Neural cell (in vitro differentiated cells): ENCODE measurements around the gene RUNX1. TPM values are rescaled to one million over a fixed set of nuclear protein-coding genes. Genes with fewer than 3 reads are reported as not detected.

Experiments
- H2AFZ ChIP-seq: fragments of 200-600, 300-800 bp; sonication (generic), shearing (Covaris generic); 2 replicates; pipeline ENCODE4 v1.6.0; 2014; ENCODE audit warnings: low read depth, mild to moderate bottlenecking, antibody characterized with exemption, low read length, moderate library complexity
- H3F3A ChIP-seq: fragments of 200-600 bp; shearing (Covaris generic); 2 replicates; pipeline ENCODE4 v1.6.1; 2016; ENCODE audit warnings: mild to moderate bottlenecking, moderate library complexity, mixed read lengths, antibody characterized with exemption, low read length; ENCODE audit not compliant: insufficient read depth, poor library complexity, severe bottlenecking
- H3K27ac ChIP-seq: fragments of 200-600, 300-800 bp; sonication (generic), shearing (Covaris generic); 2 replicates; pipeline ENCODE4 v1.5.1; 2014; ENCODE audit warnings: mild to moderate bottlenecking, low read length, moderate library complexity
- H3K27me3 ChIP-seq: fragments of 300-800, 200-600 bp; sonication (generic), shearing (Covaris generic); 2 replicates; pipeline ENCODE4 v1.6.0; 2014; ENCODE audit warnings: mild to moderate bottlenecking, low read depth, low read length, moderate library complexity; ENCODE audit not compliant: insufficient read depth
- H3K36me3 ChIP-seq: fragments of 300-800, 200-600 bp; sonication (generic), shearing (Covaris generic); 2 replicates; pipeline ENCODE4 v1.5.1; 2014; ENCODE audit warnings: mild to moderate bottlenecking, antibody characterized with exemption, low read length, moderate library complexity; ENCODE audit not compliant: insufficient read depth
- H3K4me2 ChIP-seq: fragments of 300-800, 200-600 bp; sonication (generic), shearing (Covaris generic); 2 replicates; pipeline ENCODE4 v1.6.0; 2014; ENCODE audit warnings: mild to moderate bottlenecking, low read length
- H3K4me3 ChIP-seq: fragments of 300-800, 200-600 bp; sonication (generic), shearing (Covaris generic); 2 replicates; pipeline ENCODE4 v1.5.1; 2014; ENCODE audit warnings: mild to moderate bottlenecking, low read length, moderate library complexity
- H3K79me2 ChIP-seq: fragments of 200-600 bp; shearing (Covaris generic); replicated peaks from 2 replicates; pipeline ENCODE4 v1.6.0; 2014; ENCODE audit warnings: mild to moderate bottlenecking, low read length, moderate library complexity; ENCODE audit not compliant: insufficient read depth
- H3K9ac ChIP-seq: fragments of 300-800, 200-600 bp; sonication (generic), shearing (Covaris generic); 2 replicates; pipeline ENCODE4 v1.6.1; 2016; ENCODE audit warnings: mild to moderate bottlenecking, low read length, mixed read lengths
- H3K9me2 ChIP-seq: fragments of 200-600 bp; shearing (Covaris generic); 2 replicates; pipeline ENCODE4 v1.6.1; 2016; ENCODE audit warnings: mild to moderate bottlenecking, low read length, mixed read lengths; ENCODE audit not compliant: insufficient read depth
- H3K9me3 ChIP-seq: fragments of 200-600, 300-800 bp; sonication (generic), shearing (Covaris generic); 2 replicates; pipeline ENCODE4 v1.6.1; 2016; ENCODE audit warnings: mild to moderate bottlenecking, mixed run types, low read length, moderate library complexity, mixed read lengths
- H4K20me1 ChIP-seq: fragments of 200-600 bp; shearing (Covaris generic); 2 replicates; pipeline ENCODE4 v1.6.1; 2016; ENCODE audit warnings: mild to moderate bottlenecking, mixed run types; ENCODE audit not compliant: insufficient read depth
- EP300 ChIP-seq: fragments of 450-650 bp; conservative IDR thresholded peaks from 2 replicates; pipeline ENCODE4 v1.6.1; 2014; ENCODE audit warnings: antibody characterized with exemption, mild to moderate bottlenecking, moderate library complexity; ENCODE audit not compliant: poor library complexity, severe bottlenecking
- EZH2 ChIP-seq: fragments of 200-600, 300-800 bp; shearing (Covaris generic), sonication (generic); IDR thresholded peaks from 2 replicates; pipeline ENCODE4 v1.6.1; 2014; ENCODE audit warnings: antibody characterized with exemption, low read length, borderline replicate concordance, mild to moderate bottlenecking; ENCODE audit not compliant: insufficient read depth, poor library complexity, severe bottlenecking
- MXI1 ChIP-seq: fragments of 450-650 bp; conservative IDR thresholded peaks from 2 replicates; pipeline ENCODE4 v1.6.1; 2014; ENCODE audit warnings: antibody characterized with exemption, mild to moderate bottlenecking; ENCODE audit not compliant: poor library complexity, severe bottlenecking
- POLR2AphosphoS5 ChIP-seq: IDR thresholded peaks from 2 replicates; pipeline ENCODE4 v1.6.1; 2012
- RAD21 ChIP-seq: fragments of 450-650 bp; conservative IDR thresholded peaks from 2 replicates; pipeline ENCODE4 v1.6.1; 2014; ENCODE audit warnings: antibody characterized with exemption, mild to moderate bottlenecking, moderate library complexity
- REST ChIP-seq: IDR thresholded peaks from 2 replicates; pipeline ENCODE4 v1.6.1; 2012; ENCODE audit warnings: borderline replicate concordance
- SMC3 ChIP-seq: fragments of 450-650 bp; conservative IDR thresholded peaks from 2 replicates; pipeline ENCODE4 v1.6.1; 2014; ENCODE audit warnings: antibody characterized with exemption, mild to moderate bottlenecking, moderate library complexity; ENCODE audit not compliant: poor library complexity
- TAF1 ChIP-seq: IDR thresholded peaks from 2 replicates; pipeline ENCODE4 v1.6.1; 2012; ENCODE audit warnings: low read depth
- polyA plus RNA-seq: library from polyadenylated mRNA; depleted of rRNA; stranded (reverse); fragments of >200 nt; gene quantifications from 2 replicates; pipeline ENCODE4 v1.2.3, GENCODE V29; 2014
- TF ChIP-seq, protein P1 (sequence below): fragments of 450-650 bp; IDR thresholded peaks from 2 replicates; pipeline ENCODE4 v1.5.1; 2014; ENCODE audit warnings: antibody characterized with exemption, mild to moderate bottlenecking, moderate library complexity; ENCODE audit not compliant: poor library complexity, severe bottlenecking

Gene RUNX1
- polyA plus RNA-seq, 1 donor from 2014 or later: not detected

DNA sequence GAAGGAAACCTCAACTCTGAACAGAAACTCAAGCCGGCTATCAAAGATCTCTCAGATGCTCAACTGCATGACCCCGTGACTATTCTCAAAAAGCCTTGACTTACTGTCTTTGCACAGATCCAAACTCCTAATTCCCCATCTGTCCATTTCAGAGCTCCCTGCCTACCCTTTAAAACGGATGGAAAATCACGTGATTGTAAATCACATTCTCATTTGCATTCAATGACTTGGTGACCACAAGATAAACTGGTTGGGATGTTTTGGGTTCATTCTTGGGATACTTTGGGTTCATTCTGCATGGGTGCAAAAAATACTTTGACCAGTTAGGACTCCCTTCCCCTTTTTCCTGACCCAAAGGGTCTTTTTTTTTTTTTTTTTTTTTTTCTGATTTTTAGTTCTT lies 41.3 kb upstream of the RUNX1 start:
- Histone ChIP-seq H3K9ac (no peak overlapping the region), H3K4me2 (no peak overlapping the region), H3K4me3 (no peak overlapping the region), H3K9me2 (no peaks in the 10 kb centered on the region), H2AFZ (no peak overlapping the region), H3K27me3 (no peaks in the 10 kb centered on the region), H3K79me2 (no peaks in the 10 kb centered on the region), H3F3A (no peaks in the 10 kb centered on the region), H3K27ac (no peak overlapping the region), H3K9me3 (no peaks in the 10 kb centered on the region), H3K36me3 (no peaks in the 10 kb centered on the region), H4K20me1 (no peaks in the 10 kb centered on the region)
- TF ChIP-seq MXI1 (no peak), RAD21 (no peak), TAF1 (no peak), EZH2 (no peak), POLR2AphosphoS5 (no peak), SMC3 (no peak), REST (no peak), EP300 (no peak)
- TF ChIP-seq, protein P1, sequence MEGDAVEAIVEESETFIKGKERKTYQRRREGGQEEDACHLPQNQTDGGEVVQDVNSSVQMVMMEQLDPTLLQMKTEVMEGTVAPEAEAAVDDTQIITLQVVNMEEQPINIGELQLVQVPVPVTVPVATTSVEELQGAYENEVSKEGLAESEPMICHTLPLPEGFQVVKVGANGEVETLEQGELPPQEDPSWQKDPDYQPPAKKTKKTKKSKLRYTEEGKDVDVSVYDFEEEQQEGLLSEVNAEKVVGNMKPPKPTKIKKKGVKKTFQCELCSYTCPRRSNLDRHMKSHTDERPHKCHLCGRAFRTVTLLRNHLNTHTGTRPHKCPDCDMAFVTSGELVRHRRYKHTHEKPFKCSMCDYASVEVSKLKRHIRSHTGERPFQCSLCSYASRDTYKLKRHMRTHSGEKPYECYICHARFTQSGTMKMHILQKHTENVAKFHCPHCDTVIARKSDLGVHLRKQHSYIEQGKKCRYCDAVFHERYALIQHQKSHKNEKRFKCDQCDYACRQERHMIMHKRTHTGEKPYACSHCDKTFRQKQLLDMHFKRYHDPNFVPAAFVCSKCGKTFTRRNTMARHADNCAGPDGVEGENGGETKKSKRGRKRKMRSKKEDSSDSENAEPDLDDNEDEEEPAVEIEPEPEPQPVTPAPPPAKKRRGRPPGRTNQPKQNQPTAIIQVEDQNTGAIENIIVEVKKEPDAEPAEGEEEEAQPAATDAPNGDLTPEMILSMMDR: no peak

- no peak overlapping the region for H3K9ac ChIP-seq
- H3K9me2 ChIP-seq: no peaks in the 10 kb centered on the region
- no peak for TF ChIP-seq EZH2
- no peak for TF ChIP-seq POLR2AphosphoS5
- no peak for TF ChIP-seq EP300
- no peak for TF ChIP-seq TAF1
- no peak for TF ChIP-seq SMC3
- TF ChIP-seq RAD21: no peak
- TF ChIP-seq REST: no peak
- TF ChIP-seq, protein P1: no peak
- TF ChIP-seq MXI1: no peak
- no peak overlapping the region for H3K4me3 ChIP-seq
- H3F3A ChIP-seq: no peaks in the 10 kb centered on the region
- H3K9me3 ChIP-seq: no peaks in the 10 kb centered on the region
- H3K27ac ChIP-seq: no peak overlapping the region
- no peak overlapping the region for H3K4me2 ChIP-seq
- no peaks in the 10 kb centered on the region for H3K27me3 ChIP-seq
- no peak overlapping the region for H2AFZ ChIP-seq
- no peaks in the 10 kb centered on the region for H4K20me1 ChIP-seq
- H3K79me2 ChIP-seq: no peaks in the 10 kb centered on the region
- H3K36me3 ChIP-seq: no peaks in the 10 kb centered on the region
Observed at GRCh38 chr21:35088319-35088771, 39.2 kb upstream of the RUNX1 start.
